ENCODE results near the gene TMEM240.
"Not testable (repeated sequence)": the region's sequence is repeated elsewhere in the genome, so short reads cannot be mapped to it uniquely, and the experiment has no call there.

TMEM240 gene

GRCh38 chr1:1511533-1512285, 28.7 kb downstream of the TMEM240 start, which contains the start of gene ATAD3A:
Gene ATAD3A, plus strand, starts transcription at chr1:1512162. Its CDS starts 107 bp downstream, at chr1:1512269.
- Histone ChIP-seq H3K4me3 (IDR thresholded peaks at IDR 0.05; ENCODE audit: insufficient read depth, low read depth, low read length) (peak within 1 kb of the TSS; percentile 79), H3K4me2 (peak within 1 kb of the TSS; percentile 89), H3K27ac (peak within 1 kb of the TSS; percentile 96), H4K20me1 (ENCODE audit: insufficient read depth) (no peaks in the 10 kb centered on the region), H3K79me2 (ENCODE audit: insufficient read depth, low read depth) (peaks cover 46% of the 10 kb centered on the region), H3K4me1 (ENCODE audit: low read depth, poor library complexity, severe bottlenecking) (peaks cover 12% of the 10 kb centered on the region), H3K27me3 (ENCODE audit: insufficient read depth, low read depth) (no peaks in the 10 kb centered on the region), H3K36me3 (ENCODE audit: insufficient read depth) (no peaks in the 10 kb centered on the region; the same call in 1 of the 2 replicates), H3K9ac (peak within 1 kb of the TSS; percentile 97), H2AFZ (ENCODE audit: low read depth) (peak within 1 kb of the TSS; percentile 53)
- TF ChIP-seq CTCF (conservative IDR thresholded peaks at IDR 0.05; ENCODE audit: low read depth, low read length) = no peak

GRCh38 chr1:1510912-1511532, 29.4 kb downstream of the TMEM240 start:
- Histone ChIP-seq H3K4me2 (peak overlapping the region; percentile 89), H4K20me1 (ENCODE audit: insufficient read depth) (no peaks in the 10 kb centered on the region), H3K27ac (peak overlapping the region; percentile 96), H3K79me2 (ENCODE audit: insufficient read depth, low read depth) (peaks cover 39% of the 10 kb centered on the region), H3K27me3 (ENCODE audit: insufficient read depth, low read depth) (no peaks in the 10 kb centered on the region), H3K4me1 (ENCODE audit: low read depth, poor library complexity, severe bottlenecking) (peaks cover 18% of the 10 kb centered on the region), H2AFZ (ENCODE audit: low read depth) (peak overlapping the region; percentile 53), H3K36me3 (ENCODE audit: insufficient read depth) (no peaks in the 10 kb centered on the region), H3K9ac (peak overlapping the region; percentile 97), H3K4me3 (IDR thresholded peaks at IDR 0.05; ENCODE audit: insufficient read depth, low read depth, low read length) (peak overlapping the region; percentile 79)
- peak; percentile 46 for TF ChIP-seq CTCF (conservative IDR thresholded peaks at IDR 0.05; ENCODE audit: low read depth, low read length)

- H3K36me3 ChIP-seq (ENCODE audit: insufficient read depth); H3K4me2 ChIP-seq: not testable (repeated sequence)
Measured at GRCh38 chr1:1509465-1509850, 31.0 kb downstream of the TMEM240 start.

GRCh38 chr1:1508775-1509464, 31.5 kb downstream of the TMEM240 start:
- not testable (repeated sequence) for H3K4me2 ChIP-seq; H3K4me3 ChIP-seq (IDR thresholded peaks at IDR 0.05; ENCODE audit: insufficient read depth, low read depth, low read length)
- peaks cover 37% of the 10 kb centered on the region for H3K4me1 ChIP-seq (ENCODE audit: low read depth, poor library complexity, severe bottlenecking)

More at GRCh38 chr1:1509465-1509850, 31.0 kb downstream of the TMEM240 start:
- H3K4me1 ChIP-seq (ENCODE audit: low read depth, poor library complexity, severe bottlenecking) = peaks cover 31% of the 10 kb centered on the region
- not testable (repeated sequence) for H2AFZ ChIP-seq (ENCODE audit: low read depth); H3K9ac ChIP-seq; H3K4me3 ChIP-seq (IDR thresholded peaks at IDR 0.05; ENCODE audit: insufficient read depth, low read depth, low read length); H3K27me3 ChIP-seq (ENCODE audit: insufficient read depth, low read depth); H4K20me1 ChIP-seq (ENCODE audit: insufficient read depth); H3K27ac ChIP-seq
- H3K79me2 ChIP-seq (ENCODE audit: insufficient read depth, low read depth) = peaks cover 26% of the 10 kb centered on the region

GRCh38 chr1:1507305-1507704, 33.1 kb downstream of the TMEM240 start:
- Histone ChIP-seq H3K4me1 (ENCODE audit: low read depth, poor library complexity, severe bottlenecking) (peaks cover 40% of the 10 kb centered on the region), H3K4me3 (IDR thresholded peaks at IDR 0.05; ENCODE audit: insufficient read depth, low read depth, low read length) (no peak overlapping the region), H3K36me3 (ENCODE audit: insufficient read depth) (no peaks in the 10 kb centered on the region), H3K4me2 (no peak overlapping the region), H3K27ac (no peak overlapping the region), H4K20me1 (ENCODE audit: insufficient read depth) (no peaks in the 10 kb centered on the region), H3K9ac (no peak overlapping the region), H3K27me3 (ENCODE audit: insufficient read depth, low read depth) (no peaks in the 10 kb centered on the region), H2AFZ (ENCODE audit: low read depth) (no peak overlapping the region), H3K79me2 (ENCODE audit: insufficient read depth, low read depth) (peaks cover 10% of the 10 kb centered on the region; the same call in 1 of the 2 replicates)
- no peak for TF ChIP-seq CTCF (conservative IDR thresholded peaks at IDR 0.05; ENCODE audit: low read depth, low read length)

More at GRCh38 chr1:1508775-1509464, 31.5 kb downstream of the TMEM240 start:
- H3K27me3 ChIP-seq (ENCODE audit: insufficient read depth, low read depth); H4K20me1 ChIP-seq (ENCODE audit: insufficient read depth); H3K36me3 ChIP-seq (ENCODE audit: insufficient read depth); H2AFZ ChIP-seq (ENCODE audit: low read depth); H3K27ac ChIP-seq; H3K9ac ChIP-seq: not testable (repeated sequence)
- H3K79me2 ChIP-seq (ENCODE audit: insufficient read depth, low read depth) = peaks cover 20% of the 10 kb centered on the region

- not testable (repeated sequence) for H3K36me3 ChIP-seq (ENCODE audit: insufficient read depth); H3K4me3 ChIP-seq (IDR thresholded peaks at IDR 0.05; ENCODE audit: insufficient read depth, low read depth, low read length); H4K20me1 ChIP-seq (ENCODE audit: insufficient read depth); H3K27me3 ChIP-seq (ENCODE audit: insufficient read depth, low read depth); H3K9ac ChIP-seq; H3K79me2 ChIP-seq (ENCODE audit: insufficient read depth, low read depth)
- peaks cover 34% of the 10 kb centered on the region for H3K4me1 ChIP-seq (ENCODE audit: low read depth, poor library complexity, severe bottlenecking)
- peak overlapping the region; percentile 43 for H3K4me2 ChIP-seq
- peak overlapping the region; percentile 30; the same call in 1 of the 2 replicates for H2AFZ ChIP-seq (ENCODE audit: low read depth)
- H3K27ac ChIP-seq = peak overlapping the region; percentile 73; the same call in 1 of the 2 replicates
Measured at GRCh38 chr1:1505801-1506200, 34.6 kb downstream of the TMEM240 start.

Data from KMS-11 (cell line).